HepG2 (cell line): ENCODE results near the gene GPR42. TPM values are rescaled to one million over a fixed set of nuclear protein-coding genes. Genes with fewer than 3 reads are reported as not detected.

Source experiments
- ATAC-seq: fragments of 200-7000 bp; cut with Tn5 transposase; 3 replicates; pipeline ENCODE4 v1.9.1; 2020; ENCODE audit warnings: mild to moderate bottlenecking, moderate library complexity
- BruUV-seq: library from RNA; stranded (reverse); fragments of 400-500 nt; replicated peaks from 2 replicates; lab custom pipeline; 2021; lab: Mats Ljungman, UMichigan
- CTCF ChIA-PET: fragments of 300-600 bp; formaldehyde crosslinking; extraction: SDS; loops from one replicate; lab custom pipeline; 2021; ENCODE audit warnings: low total read pairs, inconsistent platforms, low intra/inter-chr PET ratio; lab: Yijun Ruan, JAX
- POLR2A ChIA-PET: fragments of 350-600 bp; sonication (Branson Sonifier 250); formaldehyde crosslinking; loops from one replicate; lab custom pipeline; 2020; ENCODE audit warnings: antibody characterized with exemption, inconsistent platforms; lab: Yijun Ruan, JAX
- DNase-seq: peaks from one replicate; pipeline ENCODE4 v3.0.0-alpha.2; 2015; ENCODE audit warnings: low spot score
- FAIRE-seq: peaks from 3 replicates; lab custom pipeline; 2011; peaks lifted over from hg19 to GRCh38; lab: Jason Lieb, UNC
- H2AFZ ChIP-seq: one replicate; pipeline ENCODE4 v1.6.1; 2011; ENCODE audit warnings: low read length, inconsistent platforms
- H3K27ac ChIP-seq: fragments of 300-600 bp; 3 replicates; pipeline ENCODE4 v1.8.0; 2011; ENCODE audit warnings: mixed run types, mild to moderate bottlenecking, mixed read lengths, low read length, inconsistent platforms; ENCODE audit not compliant: insufficient read depth; ENCODE audit errors: extremely low read length
- H3K27me3 ChIP-seq, 2 experiments: fragments of 200-600 bp in 1 of 2; 2 replicates in 1 of 2; 3 replicates in 1 of 2; pipeline versions ENCODE4 v1.6.0 to v1.8.0; 2011; ENCODE audit warnings: low read length in 2 of 2, mild to moderate bottlenecking in 2 of 2, moderate library complexity in 2 of 2, inconsistent platforms in 1 of 2; ENCODE audit not compliant: insufficient read depth in 2 of 2, control insufficient read depth in 1 of 2
- H3K36me3 ChIP-seq, 2 experiments: fragments of 200-600 bp in 1 of 2; replicated peaks in 1 of 2; 2 replicates in 1 of 2; 3 replicates in 1 of 2; pipeline versions ENCODE4 v1.5.1 to v1.8.0; 2011; ENCODE audit warnings: low read length in 2 of 2, inconsistent platforms in 1 of 2; ENCODE audit not compliant: insufficient read depth in 2 of 2, control insufficient read depth in 1 of 2
- H3K4me1 ChIP-seq: 2 replicates; pipeline ENCODE4 v1.5.1; 2012; ENCODE audit warnings: low read length, inconsistent platforms; ENCODE audit not compliant: insufficient read depth
- H3K4me2 ChIP-seq: 2 replicates; pipeline ENCODE4 v1.6.0; 2011; ENCODE audit warnings: low read depth, low read length, inconsistent platforms
- H3K4me3 ChIP-seq, 3 experiments: fragments of 200-600 bp in 1 of 3; sonication (generic), shearing (Covaris generic) in 1 of 3; replicated peaks in 1 of 3; 2 replicates each; pipeline ENCODE4 v1.5.1; 2011 to 2016; ENCODE audit warnings: low read length in 3 of 3, inconsistent platforms in 2 of 3, low read depth in 2 of 3, mild to moderate bottlenecking in 2 of 3, control low read depth in 1 of 3, mixed read lengths in 1 of 3; ENCODE audit not compliant: insufficient read depth in 1 of 3
- H3K79me2 ChIP-seq: one replicate; pipeline ENCODE4 v1.6.1; 2011; ENCODE audit warnings: low read length, inconsistent platforms; ENCODE audit not compliant: insufficient read depth
- H3K9ac ChIP-seq: 2 replicates; pipeline ENCODE4 v1.6.0; 2011; ENCODE audit warnings: mild to moderate bottlenecking, low read depth, low read length, inconsistent platforms; ENCODE audit not compliant: insufficient read depth
- H3K9me3 ChIP-seq: 2 replicates; pipeline ENCODE4 v1.5.1; 2012; ENCODE audit warnings: mild to moderate bottlenecking, low read length
- H4K20me1 ChIP-seq: 2 replicates; pipeline ENCODE4 v1.6.0; 2011; ENCODE audit warnings: inconsistent platforms, mild to moderate bottlenecking, low read length, moderate library complexity; ENCODE audit not compliant: insufficient read depth
- AKAP8 ChIP-seq: sonication (generic); formaldehyde crosslinking; IDR thresholded peaks from 2 replicates; pipeline ENCODE4 v1.5.1; 2020; ENCODE audit warnings: mild to moderate bottlenecking, missing genetic modification reagents
- BCL6 ChIP-seq: IDR thresholded peaks from 2 replicates; pipeline ENCODE4 v1.6.1; 2016; ENCODE audit warnings: missing genetic modification reagents, missing compliant biosample characterization
- ISX ChIP-seq: sonication (generic); formaldehyde crosslinking; conservative IDR thresholded peaks from 2 replicates; pipeline ENCODE4 v1.5.0; 2020; ENCODE audit warnings: missing genetic modification reagents
- MZF1 ChIP-seq: sonication (generic); formaldehyde crosslinking; IDR thresholded peaks from 2 replicates; pipeline ENCODE4 v1.8.1; 2023; ENCODE audit warnings: mild to moderate bottlenecking, missing genetic modification reagents, borderline replicate concordance
- NR2C2 ChIP-seq: sonication (generic); formaldehyde crosslinking; IDR thresholded peaks from 2 replicates; pipeline ENCODE4 v1.4.0; 2020; ENCODE audit warnings: missing genetic modification reagents, mild to moderate bottlenecking, moderate library complexity, borderline replicate concordance
- ONECUT2 ChIP-seq: sonication (generic); formaldehyde crosslinking; IDR thresholded peaks from 2 replicates; pipeline ENCODE4 v1.4.0; 2020; ENCODE audit warnings: missing genetic modification reagents
- SIX1 ChIP-seq: sonication (generic); formaldehyde crosslinking; IDR thresholded peaks from 2 replicates; pipeline ENCODE4 v1.4.0; 2020; ENCODE audit warnings: missing genetic modification reagents, borderline replicate concordance
- SRY ChIP-seq: sonication (generic); formaldehyde crosslinking; IDR thresholded peaks from 2 replicates; pipeline ENCODE4 v1.8.0; 2022; ENCODE audit warnings: mild to moderate bottlenecking, missing genetic modification reagents
- TBP ChIP-seq: sonication (generic); formaldehyde crosslinking; IDR thresholded peaks from 2 replicates; pipeline ENCODE4 v1.5.0; 2020; ENCODE audit warnings: missing genetic modification reagents
- TOE1 ChIP-seq: sonication (generic); formaldehyde crosslinking; IDR thresholded peaks from 2 replicates; pipeline ENCODE4 v1.4.0; 2020; ENCODE audit warnings: mild to moderate bottlenecking, missing genetic modification reagents
- ZFP36L2 ChIP-seq: sonication (generic); formaldehyde crosslinking; IDR thresholded peaks from 2 replicates; pipeline ENCODE4 v1.4.0; 2020; ENCODE audit warnings: missing genetic modification reagents
- ZFP90 ChIP-seq: sonication (generic); formaldehyde crosslinking; IDR thresholded peaks from 2 replicates; pipeline ENCODE4 v1.8.0; 2022; ENCODE audit warnings: missing genetic modification reagents, mild to moderate bottlenecking, inconsistent platforms, borderline replicate concordance
- ZNF230 ChIP-seq: sonication (generic); formaldehyde crosslinking; IDR thresholded peaks from 2 replicates; pipeline ENCODE4 v1.4.0; 2020; ENCODE audit warnings: mild to moderate bottlenecking, missing genetic modification reagents
- ZNF292 ChIP-seq: sonication (generic); formaldehyde crosslinking; IDR thresholded peaks from 2 replicates; pipeline ENCODE4 v1.8.1; 2022; ENCODE audit warnings: mild to moderate bottlenecking, low read depth, missing genetic modification reagents, borderline replicate concordance
- ZNF773 ChIP-seq: sonication (generic); formaldehyde crosslinking; IDR thresholded peaks from 2 replicates; pipeline ENCODE4 v1.4.0; 2020; ENCODE audit warnings: missing genetic modification reagents, borderline replicate concordance
- WGBS: methylation state at CpG from one replicate; pipeline ENCODE4 v1.1.6; 2017; ENCODE audit warnings: low lambda C conversion rate; 5-methylcytosine and 5-hydroxymethylcytosine counted together
- in situ Hi-C: cut with HindIII; loops from 2 replicates; pipeline ENCODE4 v1.10.0; 2017; ENCODE audit warnings: low pct_unique_long_range_greater_than_20kb; ENCODE audit not compliant: extremely low pct_ligation_motif_present
- intact Hi-C: fragments of 100-400 bp; cut with micrococcal nuclease; formaldehyde crosslinking; loops from one replicate; pipeline ENCODE4 v1.10.0; 2022; ENCODE audit not compliant: unreplicated experiment
- polyA plus RNA-seq, 8 experiments: library from polyadenylated mRNA; depleted of rRNA in 3 of 8; stranded (reverse) in 7 of 8; unstranded in 1 of 8; fragments of >200 nt; fragmentation: Illumina TruSeq in 4 of 8; extraction: Trizol in 4 of 8; gene quantifications; 2 replicates each; pipeline versions ENCODE4 v1.2.1 to v1.2.3, GENCODE V29; 2011 to 2016; ENCODE audit warnings: low read depth in 4 of 8, missing spikeins in 1 of 8, mixed read lengths in 1 of 8; ENCODE audit not compliant: insufficient read depth in 1 of 8
- total RNA-seq, 5 experiments: library from RNA; depleted of rRNA; stranded (reverse); fragments of >200 nt; fragmentation: Illumina TruSeq; extraction: Trizol; gene quantifications; 2 replicates each; pipeline ENCODE4 v1.2.3, GENCODE V29; 2016; ENCODE audit warnings: low read depth in 1 of 5
- TF ChIP-seq, protein P1 (sequence below): sonication (generic); formaldehyde crosslinking; IDR thresholded peaks from 2 replicates; pipeline ENCODE4 v1.8.1; 2023; ENCODE audit warnings: mild to moderate bottlenecking, missing genetic modification reagents, borderline replicate concordance
- TF ChIP-seq, protein P2 (sequence below): sonication (generic); formaldehyde crosslinking; IDR thresholded peaks from 2 replicates; pipeline ENCODE4 v1.8.1; 2022; ENCODE audit warnings: low read depth, mild to moderate bottlenecking, missing genetic modification reagents
- TF ChIP-seq, protein P3 (sequence below): sonication (generic); formaldehyde crosslinking; IDR thresholded peaks from 2 replicates; pipeline ENCODE4 v1.9.0; 2021; ENCODE audit warnings: missing genetic modification reagents, borderline replicate concordance

The GPR42 gene
- total and polyA plus RNA-seq, 2 of the 13 experiments (the other 11 are each of a cell fraction or from before 2014, with no cell fraction given) = not detected

DNA sequence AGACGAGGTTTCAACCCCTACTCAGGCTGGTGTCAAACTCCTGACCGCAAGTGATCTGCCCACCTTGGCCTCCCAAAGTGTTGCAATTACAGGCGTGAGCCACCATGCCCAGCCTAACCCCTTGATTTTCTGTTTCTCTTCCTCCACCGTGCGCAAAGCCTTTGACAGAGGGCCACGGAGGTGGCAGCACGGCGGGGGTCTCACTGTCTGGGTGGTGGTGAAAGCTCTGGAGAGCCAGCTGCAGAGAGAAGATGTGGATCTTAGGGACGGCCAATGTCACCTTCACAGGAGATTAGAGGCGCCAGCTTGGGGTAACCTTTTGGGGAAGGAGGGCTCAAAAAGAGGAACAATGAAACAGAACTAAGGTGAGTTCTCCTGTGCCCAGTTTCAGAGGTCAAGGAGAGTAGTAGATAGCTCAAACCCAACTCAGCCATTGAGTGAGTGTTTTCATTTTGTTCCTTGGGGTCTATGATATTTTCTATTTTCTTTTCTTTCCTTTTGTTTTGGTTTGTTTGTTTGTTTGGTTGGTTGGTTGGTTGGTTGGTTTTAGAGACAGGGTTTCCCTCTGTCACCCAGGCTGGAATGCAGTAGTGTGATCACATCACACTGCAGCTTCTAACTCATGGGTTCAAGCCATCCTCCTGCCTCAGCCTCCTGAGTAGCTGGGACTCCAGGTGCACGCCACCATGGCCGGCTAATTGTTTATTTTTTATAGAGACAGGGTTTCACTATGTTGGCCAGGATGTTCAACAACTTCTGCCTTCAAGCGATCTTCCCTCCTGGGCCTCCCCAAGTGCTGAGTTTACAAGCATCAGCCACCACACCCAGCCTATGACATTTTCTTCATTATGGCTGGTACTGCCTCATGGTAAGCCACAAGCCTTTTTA lies 37.7 kb downstream of the GPR42 start (continued):
- TF ChIP-seq BCL6 (CRISPR knock-in tag) = no peak
- TF ChIP-seq ISX (CRISPR knock-in tag) = no peak
- TF ChIP-seq ZFP36L2 = no peak
- TF ChIP-seq ZNF773 (CRISPR knock-in tag) = no peak
- TF ChIP-seq, protein P1, sequence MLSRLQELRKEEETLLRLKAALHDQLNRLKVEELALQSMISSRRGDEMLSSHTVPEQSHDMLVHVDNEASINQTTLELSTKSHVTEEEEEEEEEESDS (CRISPR knock-in tag) = no peak
- no peak for TF ChIP-seq ZNF292
- no peak for TF ChIP-seq TBP
- TF ChIP-seq, all 625 proteins: peak for 0

DNA sequence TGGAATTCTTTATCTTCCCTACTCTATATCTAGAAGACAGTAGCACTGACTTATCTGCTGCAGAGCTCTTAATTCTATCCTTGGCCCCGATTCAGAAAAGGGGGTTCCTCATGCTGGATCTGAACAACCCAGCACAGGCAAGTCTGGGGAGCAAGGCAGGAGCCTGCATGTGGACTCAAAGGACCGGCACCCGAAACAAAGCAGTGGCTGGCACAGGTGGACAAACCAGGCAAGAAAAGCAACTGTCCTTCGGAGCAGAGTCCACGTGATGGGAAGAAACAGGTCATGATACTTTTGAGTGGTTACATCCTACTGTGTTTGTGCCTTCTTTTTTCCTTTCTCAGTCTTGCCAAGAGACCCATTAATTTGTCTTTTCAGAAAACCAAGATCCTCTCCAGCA lies 38.3 kb downstream of the GPR42 start:
- FAIRE-seq (no peak), ATAC-seq (no peak), DNase-seq (no peak)
- no TSS peak for BruUV-seq
- Histone ChIP-seq H3K4me1 (peaks cover 15% of the 10 kb centered on the region), H3K36me3 (no peaks in the 10 kb centered on the region), H3K9ac (no peak overlapping the region), H3K27ac (no peak overlapping the region), H4K20me1 (no peaks in the 10 kb centered on the region), H3K27me3 (peaks cover 1 to 23% of the 10 kb centered on the region in 2 experiments; a peak in 3 of 5 replicates), H3K9me3 (no peaks in the 10 kb centered on the region), H3K4me2 (no peak overlapping the region), H3K79me2 (no peaks in the 10 kb centered on the region), H3K4me3 (no peak overlapping the region), H2AFZ (no peak overlapping the region)
- in situ Hi-C loops (no loop called here), intact Hi-C loops (no loop called here)
- POLR2A ChIA-PET = no interaction called here
- WGBS = 54% methylated on average over 5 of the region's 5 CpGs
- CTCF ChIA-PET = no interaction called here
- no peak for TF ChIP-seq SRY (CRISPR knock-in tag)
- no peak for TF ChIP-seq SIX1 (CRISPR knock-in tag)
- TF ChIP-seq AKAP8 (CRISPR knock-in tag) = no peak
- TF ChIP-seq ZFP90 (CRISPR knock-in tag) = no peak
- TF ChIP-seq NR2C2 = no peak
- TF ChIP-seq, protein P2, sequence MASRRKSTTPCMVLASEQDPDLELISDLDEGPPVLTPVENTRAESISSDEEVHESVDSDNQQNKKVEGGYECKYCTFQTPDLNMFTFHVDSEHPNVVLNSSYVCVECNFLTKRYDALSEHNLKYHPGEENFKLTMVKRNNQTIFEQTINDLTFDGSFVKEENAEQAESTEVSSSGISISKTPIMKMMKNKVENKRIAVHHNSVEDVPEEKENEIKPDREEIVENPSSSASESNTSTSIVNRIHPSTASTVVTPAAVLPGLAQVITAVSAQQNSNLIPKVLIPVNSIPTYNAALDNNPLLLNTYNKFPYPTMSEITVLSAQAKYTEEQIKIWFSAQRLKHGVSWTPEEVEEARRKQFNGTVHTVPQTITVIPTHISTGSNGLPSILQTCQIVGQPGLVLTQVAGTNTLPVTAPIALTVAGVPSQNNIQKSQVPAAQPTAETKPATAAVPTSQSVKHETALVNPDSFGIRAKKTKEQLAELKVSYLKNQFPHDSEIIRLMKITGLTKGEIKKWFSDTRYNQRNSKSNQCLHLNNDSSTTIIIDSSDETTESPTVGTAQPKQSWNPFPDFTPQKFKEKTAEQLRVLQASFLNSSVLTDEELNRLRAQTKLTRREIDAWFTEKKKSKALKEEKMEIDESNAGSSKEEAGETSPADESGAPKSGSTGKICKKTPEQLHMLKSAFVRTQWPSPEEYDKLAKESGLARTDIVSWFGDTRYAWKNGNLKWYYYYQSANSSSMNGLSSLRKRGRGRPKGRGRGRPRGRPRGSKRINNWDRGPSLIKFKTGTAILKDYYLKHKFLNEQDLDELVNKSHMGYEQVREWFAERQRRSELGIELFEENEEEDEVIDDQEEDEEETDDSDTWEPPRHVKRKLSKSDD (CRISPR knock-in tag) = no peak
- TF ChIP-seq MZF1 = no peak
- no peak for TF ChIP-seq TOE1 (CRISPR knock-in tag)
- TF ChIP-seq ONECUT2 = no peak
- TF ChIP-seq, protein P3, sequence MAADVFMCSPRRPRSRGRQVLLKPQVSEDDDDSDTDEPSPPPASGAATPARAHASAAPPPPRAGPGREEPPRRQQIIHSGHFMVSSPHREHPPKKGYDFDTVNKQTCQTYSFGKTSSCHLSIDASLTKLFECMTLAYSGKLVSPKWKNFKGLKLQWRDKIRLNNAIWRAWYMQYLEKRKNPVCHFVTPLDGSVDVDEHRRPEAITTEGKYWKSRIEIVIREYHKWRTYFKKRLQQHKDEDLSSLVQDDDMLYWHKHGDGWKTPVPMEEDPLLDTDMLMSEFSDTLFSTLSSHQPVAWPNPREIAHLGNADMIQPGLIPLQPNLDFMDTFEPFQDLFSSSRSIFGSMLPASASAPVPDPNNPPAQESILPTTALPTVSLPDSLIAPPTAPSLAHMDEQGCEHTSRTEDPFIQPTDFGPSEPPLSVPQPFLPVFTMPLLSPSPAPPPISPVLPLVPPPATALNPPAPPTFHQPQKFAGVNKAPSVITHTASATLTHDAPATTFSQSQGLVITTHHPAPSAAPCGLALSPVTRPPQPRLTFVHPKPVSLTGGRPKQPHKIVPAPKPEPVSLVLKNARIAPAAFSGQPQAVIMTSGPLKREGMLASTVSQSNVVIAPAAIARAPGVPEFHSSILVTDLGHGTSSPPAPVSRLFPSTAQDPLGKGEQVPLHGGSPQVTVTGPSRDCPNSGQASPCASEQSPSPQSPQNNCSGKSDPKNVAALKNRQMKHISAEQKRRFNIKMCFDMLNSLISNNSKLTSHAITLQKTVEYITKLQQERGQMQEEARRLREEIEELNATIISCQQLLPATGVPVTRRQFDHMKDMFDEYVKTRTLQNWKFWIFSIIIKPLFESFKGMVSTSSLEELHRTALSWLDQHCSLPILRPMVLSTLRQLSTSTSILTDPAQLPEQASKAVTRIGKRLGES (CRISPR knock-in tag) = no peak
- TF ChIP-seq ZNF230 (CRISPR knock-in tag) = no peak
